GM12873 (cell line): Measurements from ENCODE around the gene DCLRE1A.

ENCODE experiments used
- CTCF ChIP-seq: IDR thresholded peaks from 2 replicates; pipeline ENCODE4 v1.5.1; 2012; ENCODE audit warnings: low read depth, mild to moderate bottlenecking, moderate library complexity, low read length, control low read depth; ENCODE audit not compliant: insufficient read depth; ENCODE audit errors: missing control alignments

DCLRE1A gene

GRCh38 chr10:113854013-113854760 is at the start of gene DCLRE1A, which contains the start of gene NHLRC2:
Gene DCLRE1A, minus strand, starts transcription at chr10:113854082. Its CDS starts 900 bp downstream, at chr10:113853182.
Gene NHLRC2, plus strand, starts transcription at chr10:113854661. Its CDS starts 212 bp downstream, at chr10:113854873.
- TF ChIP-seq CTCF, result no peak

GRCh38 chr10:113899952-113900598 is 46.2 kb upstream of the DCLRE1A start:
- TF ChIP-seq CTCF, result no peak

DNA sequence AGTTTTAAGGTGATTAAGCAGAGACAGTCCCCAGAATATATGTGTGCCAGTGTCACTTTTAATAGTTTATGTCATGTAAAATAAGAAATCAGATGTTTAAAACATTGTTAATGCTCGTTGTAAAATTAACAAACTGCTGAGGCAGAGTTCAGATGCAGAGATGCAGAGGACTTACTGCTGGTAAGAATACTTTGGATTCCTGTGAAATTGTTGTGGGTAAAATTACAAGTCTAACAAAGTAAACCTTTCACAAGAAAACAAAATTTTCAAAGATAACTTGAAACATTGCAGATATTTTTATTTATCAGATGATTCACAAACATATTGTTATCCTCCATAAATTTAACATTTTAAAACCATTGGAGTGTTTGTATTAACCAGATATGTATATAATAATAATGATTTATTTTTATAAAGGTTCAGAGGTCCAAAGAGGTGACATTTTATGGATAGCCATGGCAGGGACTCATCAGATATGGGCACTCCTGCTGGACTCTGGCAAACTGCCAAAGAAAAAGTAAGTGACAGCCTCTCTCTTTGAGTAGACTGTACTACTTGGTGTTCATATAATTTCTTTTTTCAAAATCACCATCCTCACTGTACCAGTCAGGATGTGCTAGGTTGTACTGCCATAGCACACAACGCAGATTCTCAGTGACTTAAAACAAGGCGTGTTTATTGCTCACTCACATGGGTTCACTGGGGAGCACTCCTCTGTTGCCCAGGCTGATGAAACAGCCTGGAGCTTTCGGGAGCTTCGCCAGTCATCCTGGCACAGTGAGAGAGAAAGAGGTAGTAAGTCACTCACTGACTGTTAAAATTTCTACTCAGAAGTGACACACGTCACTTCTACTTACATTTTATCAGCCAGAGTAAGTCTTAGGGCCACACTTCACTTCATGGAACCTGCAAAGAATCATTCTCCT is 44.1 kb upstream of the DCLRE1A start:
- TF ChIP-seq CTCF, result no peak

- no peak for TF ChIP-seq CTCF
These were observed 41.1 kb upstream of the DCLRE1A start for GRCh38 chr10:113895018-113895417.

DNA sequence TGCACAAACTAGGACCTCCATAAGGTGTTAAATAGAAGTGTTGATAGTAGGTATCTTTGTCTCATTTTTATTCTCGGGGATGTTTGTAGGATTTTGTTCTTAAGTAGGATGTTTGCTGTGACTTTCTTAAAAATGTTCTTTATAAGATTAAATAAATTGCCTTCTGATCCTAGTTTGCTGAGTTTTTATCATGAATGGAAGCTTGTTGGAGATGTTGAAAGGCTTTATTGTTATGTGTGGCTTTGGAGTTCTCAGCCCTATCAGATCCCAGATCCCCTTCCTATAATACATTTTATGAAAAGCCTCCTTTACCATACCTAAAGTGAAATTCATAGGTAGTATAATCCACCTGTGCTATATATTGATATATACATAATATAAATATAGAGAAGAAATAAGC is 40.7 kb upstream of the DCLRE1A start:
- no peak for TF ChIP-seq CTCF

- no peak for TF ChIP-seq CTCF
These were observed 39.7 kb upstream of the DCLRE1A start for GRCh38 chr10:113893570-113893969.
